ENCODE data around the gene PTPN20.

PTPN20 gene

DNA sequence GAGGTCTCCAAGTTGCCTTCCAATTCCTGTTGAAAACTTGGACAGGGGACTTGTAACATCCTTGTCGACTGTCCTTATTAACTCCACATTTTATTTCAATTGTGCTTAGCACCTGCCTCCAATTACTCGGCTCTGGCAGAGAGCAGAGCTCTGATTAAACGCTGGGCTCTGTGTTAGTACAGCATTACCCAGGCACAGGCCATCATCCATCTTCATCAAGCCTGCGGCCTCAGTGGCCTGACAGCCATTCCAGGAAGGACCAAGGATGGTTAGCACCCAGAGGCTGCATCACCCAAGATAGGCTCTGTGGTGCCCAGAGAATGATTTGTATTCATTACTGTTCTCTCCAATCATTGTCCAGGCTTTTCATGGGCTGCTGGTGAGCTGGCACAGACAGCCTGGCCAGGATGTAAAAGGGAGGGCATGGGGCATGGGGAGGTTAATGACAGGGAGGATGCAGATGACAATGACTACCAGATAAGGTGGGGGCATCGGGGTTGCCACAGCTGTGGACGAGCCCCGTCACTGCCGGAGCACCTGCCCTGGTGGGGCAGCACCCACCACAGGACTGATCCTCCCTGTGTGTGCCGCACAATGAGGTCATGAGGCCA lies 123.3 kb downstream of the PTPN20 start:
- DNase-seq (ENCODE audit: low read depth in 3 of 3) = no peak

DNA sequence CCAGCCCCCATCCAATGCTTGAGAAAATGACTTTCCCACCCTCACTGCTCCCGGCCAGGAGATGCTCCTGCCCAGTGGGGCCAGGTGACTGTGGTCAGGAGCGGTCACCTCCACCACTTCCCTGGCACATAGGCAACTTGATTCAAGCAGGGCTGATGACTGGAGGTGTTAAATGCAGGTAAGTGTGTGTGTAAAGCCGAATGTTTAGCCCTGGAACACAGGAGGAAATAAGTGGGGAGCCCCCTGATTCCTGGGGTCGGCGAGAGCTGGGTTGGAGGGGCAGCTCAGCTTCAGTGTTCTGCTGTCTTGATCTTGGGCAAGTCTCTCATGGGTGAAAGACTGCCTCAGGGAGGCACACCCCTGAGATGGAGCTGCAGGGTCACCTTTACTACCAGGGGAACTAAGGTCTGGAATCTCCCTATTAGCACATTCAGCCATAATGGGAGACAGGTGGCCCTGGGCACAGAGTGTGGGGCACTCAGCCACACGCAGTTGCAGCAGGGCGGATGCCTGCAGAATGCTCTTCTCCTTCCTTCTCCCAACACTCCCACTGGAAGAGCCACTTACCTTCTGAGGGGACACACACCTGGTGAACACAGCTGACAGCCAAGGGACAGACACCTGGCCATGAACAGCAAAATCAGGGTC lies 124.1 kb downstream of the PTPN20 start:
- no peak for DNase-seq (ENCODE audit: low read depth in 3 of 3)

DNA sequence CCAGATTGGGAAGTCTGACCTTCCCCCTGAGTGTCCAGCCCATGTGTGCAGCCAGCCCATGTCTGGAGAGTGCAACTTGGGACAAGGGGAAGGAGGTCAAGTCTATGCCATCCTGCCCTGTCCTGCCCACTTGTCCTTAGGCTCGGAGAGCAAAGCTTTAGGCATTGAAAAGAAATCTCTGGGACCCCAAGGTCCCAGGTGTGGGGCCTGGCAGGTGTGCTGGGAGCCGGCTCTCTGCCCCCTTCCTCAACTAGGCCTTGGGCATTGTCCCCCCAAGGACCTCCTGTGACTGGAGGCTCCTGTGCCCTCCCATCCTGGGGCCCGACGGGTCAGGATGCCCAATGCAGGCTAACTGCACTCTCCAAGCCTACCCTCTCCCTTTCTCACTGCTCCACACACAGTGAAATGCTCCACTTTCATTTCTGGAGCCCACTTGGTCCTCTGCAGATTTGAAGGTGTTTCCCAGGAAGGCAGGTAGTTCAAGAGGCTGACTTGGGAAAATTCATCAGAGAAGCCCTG lies 124.7 kb downstream of the PTPN20 start:
- DNase-seq (ENCODE audit: low read depth in 3 of 3) = no peak

DNA sequence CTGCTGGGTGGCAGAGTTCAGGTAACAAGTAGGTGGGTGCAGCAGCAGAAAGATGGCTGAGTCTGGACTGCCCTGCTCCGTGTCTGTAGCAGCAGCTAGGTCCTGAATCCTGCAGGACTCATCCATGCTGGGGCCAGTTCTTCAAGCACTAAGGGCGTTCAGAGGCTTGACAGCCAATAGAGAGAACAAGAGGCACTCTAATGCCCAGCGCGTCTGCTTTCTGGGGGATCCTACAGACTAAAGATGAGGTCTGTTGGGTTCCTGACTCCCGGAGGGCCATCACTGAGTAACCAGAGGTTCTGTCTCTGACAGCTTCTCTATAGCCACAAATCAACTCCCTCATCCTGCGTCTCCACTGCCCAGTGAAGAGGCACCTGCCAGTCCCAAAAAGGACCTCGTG lies 125.5 kb downstream of the PTPN20 start:
- no peak for DNase-seq (ENCODE audit: low read depth in 3 of 3)

DNA sequence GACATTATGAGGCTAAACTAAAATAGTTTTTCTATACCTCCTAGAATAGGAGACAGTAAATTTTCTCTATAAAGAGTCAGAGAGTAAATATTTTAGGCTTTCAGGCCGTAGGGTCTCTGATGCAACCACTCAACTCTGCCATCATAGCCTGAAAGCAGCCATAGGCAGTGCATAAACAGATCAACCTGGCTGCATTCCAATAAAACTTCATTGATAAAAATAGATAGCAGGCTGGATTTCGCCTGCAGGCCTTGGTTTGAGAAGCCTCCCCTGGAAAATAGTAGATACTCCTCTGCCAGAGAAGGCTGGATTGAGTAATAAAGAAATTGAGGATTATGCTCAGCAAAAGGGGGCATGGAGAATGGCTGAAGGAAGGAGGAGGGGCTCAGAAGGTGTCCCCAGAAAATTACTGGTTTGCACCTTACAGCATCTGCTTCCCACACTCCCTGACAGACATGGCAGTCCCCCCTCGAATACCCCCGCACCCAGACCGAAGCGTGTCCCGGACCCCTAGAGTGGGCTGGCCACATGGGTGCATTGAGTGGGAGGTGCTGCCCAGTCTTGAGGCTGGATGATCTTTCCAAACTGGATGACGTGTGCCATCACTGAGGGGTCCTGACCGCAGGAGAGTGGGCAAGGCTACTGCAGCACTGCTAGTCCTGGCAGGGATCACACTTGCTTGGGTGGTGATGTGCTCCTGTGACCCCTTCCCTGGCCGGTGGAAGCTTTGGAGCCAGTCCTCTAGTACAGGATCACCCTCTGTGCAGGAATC lies 126.6 kb downstream of the PTPN20 start:
- no peak for DNase-seq (ENCODE audit: low read depth in 3 of 3)

DNA sequence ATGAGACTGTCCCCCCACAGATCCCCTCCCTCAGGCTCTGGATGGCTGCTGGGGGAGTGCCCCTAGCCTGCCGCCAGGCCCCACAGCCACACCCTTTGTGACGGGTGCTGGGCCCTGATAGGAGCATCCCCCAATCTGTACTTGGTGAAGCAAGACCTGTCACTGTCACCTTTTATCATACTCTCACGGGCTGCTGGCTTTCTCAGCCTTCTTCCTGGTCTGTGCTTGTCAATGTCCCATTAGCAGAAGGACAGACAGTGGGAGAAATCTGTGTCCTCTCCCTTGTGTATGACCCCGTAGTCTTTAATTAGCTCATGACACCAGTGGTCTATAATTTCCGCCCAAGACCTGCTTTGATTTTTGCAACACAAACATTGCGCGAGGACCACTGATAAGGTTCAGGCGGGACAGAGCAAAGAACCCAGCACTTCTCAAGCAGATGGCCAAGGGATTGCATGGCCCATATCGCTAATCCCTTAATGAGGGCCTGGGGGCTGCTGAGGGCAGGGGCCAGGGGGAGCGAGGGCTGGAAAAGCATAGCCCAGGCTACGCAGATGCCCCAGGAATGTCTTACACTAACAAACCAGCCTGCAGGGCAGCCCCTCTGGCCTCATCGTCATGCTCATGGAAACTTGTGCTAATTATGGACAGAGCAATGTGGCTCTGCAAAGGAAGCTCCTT lies 127.8 kb downstream of the PTPN20 start:
- DNase-seq (ENCODE audit: low read depth in 3 of 3) = no peak

DNA sequence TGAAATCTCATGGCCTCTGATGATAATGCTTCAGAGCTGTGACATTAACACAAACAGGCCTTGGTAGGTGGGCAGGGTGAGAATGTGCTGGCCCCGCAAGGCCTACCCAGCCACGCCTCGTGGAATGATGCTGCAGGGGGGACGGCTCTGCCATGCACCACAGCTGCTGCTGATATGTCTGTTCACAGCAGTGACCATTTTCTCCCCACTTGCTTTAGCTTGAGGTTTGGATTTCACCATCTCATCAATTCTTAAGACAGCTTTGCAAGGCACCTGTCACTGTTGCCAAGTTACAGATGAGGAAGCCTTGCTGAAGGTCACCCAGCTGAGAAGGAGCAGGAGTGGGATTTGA lies 128.3 kb downstream of the PTPN20 start:
- DNase-seq (ENCODE audit: low read depth in 3 of 3) = no peak

DNA sequence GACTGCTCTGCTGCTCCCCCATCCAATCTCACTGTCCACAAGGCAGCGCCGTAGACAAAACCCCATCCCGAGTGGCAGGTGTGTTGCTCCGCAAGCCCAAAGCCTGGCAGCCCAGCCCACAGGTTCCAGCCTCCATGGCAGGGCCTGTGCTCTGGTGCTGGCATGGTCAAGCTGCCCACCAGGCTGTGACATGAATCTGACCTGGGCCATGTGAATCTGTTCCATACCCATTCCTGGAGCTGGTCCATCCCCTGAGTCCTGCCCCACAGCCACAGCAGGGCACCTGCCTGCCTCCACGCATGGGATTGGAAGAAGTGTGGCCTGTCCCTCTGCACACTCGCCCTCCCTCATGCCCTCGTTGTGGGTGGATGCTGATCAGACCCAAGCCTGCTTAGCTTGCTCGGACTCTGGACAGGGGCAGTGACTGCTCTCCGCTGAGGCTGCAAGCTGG lies 128.8 kb downstream of the PTPN20 start:
- no peak for DNase-seq (ENCODE audit: low read depth in 3 of 3)

DNA sequence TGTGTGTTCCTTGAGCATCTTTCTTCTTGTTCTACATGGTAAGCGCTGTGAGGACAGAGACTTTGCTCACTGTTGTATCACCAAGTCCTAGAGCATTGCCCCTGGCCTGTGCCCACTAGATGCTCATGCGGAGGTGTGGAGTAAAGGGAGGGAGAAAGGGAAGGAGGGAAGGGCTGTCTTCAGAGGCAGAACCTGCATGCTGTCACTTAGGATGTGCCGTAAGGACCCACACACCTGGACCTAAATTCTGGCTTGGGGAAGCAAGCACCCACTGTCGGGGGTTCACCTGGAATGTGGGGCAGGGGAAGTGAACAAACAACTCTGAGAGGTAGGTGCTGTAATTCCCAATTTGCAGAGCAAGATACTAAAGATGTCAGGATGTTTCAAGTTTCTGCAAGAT lies 129.5 kb downstream of the PTPN20 start:
- DNase-seq (ENCODE audit: low read depth in 3 of 3) = no peak

DNA sequence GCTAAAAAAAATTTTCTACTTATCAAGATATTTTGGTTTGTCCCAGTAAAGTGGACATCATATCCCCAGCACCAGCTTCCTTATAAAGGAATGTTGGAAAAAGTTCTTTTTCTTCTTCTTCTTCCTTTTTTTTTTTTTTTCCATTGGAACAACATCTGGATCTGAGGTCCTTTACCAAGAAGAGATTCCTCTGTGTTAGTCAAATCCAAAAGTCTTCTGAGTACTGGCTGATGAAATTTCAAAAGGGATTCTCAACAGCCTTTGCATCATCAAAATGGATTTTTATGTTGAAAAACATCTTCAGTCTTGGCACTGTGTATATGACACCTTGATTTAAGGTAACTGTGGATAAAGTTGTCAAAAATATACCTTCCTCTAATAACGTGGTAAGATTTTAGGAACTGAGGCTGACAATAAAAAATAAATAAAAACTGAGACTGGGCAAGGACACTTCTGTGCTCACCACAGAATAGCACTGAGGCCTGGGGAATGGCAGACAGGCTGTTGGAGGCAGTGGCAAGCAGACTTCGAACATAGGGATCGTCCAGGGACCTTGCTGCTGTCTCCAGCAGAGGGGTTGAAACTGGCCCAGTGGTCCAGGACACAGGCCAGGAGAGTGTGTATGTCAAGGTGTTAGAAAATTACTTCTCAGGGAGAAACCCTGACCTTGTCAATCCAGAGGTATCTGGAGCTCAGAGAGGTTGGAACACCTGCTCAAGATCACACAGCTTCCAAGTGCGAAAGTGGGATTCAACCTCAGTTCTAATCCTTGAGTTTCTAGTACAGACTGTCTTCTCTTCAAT lies 130.4 kb downstream of the PTPN20 start:
- DNase-seq (ENCODE audit: low read depth in 3 of 3) = no peak

DNA sequence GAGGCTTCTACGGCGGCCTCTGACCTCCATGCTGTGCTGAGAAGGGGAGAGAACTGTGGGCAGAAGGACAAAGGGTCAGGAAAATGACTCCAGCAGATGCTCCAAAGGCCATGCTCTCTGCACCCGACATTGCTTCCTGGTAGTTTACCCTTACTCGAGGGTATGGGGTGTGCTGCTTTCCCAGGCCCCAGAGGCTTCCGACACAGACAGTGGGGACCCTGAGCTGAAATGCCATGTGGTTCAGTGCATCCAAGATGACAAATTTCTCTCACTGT lies 130.9 kb downstream of the PTPN20 start:
- DNase-seq (ENCODE audit: low read depth in 3 of 3) = no peak

DNA sequence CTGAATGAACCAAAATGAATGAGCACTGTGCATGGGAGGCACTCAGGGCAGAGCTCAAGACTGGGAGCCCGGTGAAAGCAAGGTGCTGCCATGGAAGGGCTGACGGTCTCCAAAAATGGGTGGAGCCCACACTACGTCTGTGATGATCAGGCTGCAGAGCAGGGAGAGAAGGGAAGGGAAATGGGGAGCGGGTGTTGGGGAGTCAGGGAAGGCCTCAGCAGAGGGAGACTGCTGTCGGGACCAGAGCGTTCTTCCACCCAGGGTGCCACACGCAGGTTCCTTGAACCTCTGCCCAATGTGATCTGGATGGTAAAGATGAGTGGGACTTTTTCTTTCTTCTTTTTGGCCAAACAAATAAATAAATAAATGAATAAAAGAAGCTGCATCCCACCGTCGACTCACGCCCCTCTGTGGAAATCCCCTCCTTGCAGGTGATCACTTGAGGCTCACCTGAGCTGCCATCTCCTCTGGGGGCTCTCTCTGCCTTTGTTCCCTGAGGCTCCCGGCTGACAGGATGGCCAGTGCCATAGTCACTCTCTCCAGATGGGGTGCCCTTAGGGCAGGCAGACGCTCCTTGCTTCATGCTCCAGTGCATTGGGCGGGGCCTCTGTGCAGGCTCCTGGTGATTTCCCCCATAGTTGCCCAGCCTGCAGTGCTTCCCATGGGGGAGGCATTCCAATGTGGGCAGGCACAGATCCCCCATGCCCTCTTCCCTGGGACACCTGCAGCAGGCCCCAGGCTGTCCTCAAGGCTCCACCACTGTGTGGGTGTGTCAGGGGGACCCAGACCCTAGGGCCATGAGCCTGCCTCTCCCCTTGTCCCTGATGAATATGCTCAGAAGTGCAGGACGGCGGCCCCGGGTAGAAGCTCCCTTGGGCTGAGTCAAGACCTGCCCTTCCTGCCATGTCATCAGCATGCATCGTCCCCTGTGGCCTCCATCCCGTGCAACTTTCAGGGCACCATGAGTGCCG lies 131.8 kb downstream of the PTPN20 start:
- DNase-seq (ENCODE audit: low read depth in 3 of 3) = no peak

DNA sequence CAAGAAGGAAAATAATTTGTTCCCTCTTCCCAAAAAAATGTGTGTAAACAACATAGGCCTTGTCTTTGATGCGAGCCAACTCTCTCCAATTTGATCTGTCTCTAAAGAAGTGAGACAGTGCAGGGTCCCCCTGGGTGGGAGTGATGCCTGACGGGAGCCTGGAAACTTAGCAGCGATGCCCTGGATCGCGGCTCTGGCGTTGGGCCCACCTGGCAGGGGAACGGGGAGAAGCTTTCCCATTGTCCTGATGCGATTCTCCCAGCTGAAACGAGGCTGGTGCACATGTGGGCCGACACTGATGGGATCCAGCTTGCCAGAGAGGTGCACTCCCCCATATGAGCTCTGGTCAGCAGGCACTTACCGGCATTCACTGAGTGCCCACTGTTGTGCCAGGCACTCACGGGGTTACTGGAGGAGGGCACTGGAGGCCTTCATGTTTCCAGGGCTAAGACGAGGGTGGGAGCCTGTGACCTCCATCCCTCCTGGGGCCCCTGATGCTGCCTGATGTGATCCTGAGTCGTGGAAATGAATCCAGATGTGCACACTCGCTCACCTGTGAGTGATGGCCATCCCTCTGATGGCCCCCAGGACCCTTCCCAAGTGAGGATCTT lies 132.8 kb downstream of the PTPN20 start:
- no peak for DNase-seq (ENCODE audit: low read depth in 3 of 3)

DNA sequence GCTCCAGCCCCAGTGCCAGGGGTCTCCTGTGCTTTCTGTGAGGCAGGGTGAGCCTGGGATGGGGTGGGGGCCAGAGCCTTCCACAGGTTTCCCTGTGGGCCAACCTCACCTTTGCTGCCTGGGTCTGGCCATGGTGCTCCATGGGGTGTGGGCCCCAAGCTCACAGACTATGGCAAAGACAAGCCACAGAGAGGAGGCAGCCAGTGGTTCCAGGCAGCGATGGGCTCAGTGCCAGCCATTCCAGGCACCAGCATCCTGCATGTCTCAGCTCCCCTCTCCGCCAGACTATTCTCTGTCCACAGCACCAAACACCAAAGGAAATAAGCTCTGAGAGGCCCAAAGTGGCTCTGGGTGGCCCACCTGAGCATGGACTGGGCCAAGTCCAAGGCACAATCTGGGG lies 133.5 kb downstream of the PTPN20 start:
- no peak for DNase-seq (ENCODE audit: low read depth in 3 of 3)

DNA sequence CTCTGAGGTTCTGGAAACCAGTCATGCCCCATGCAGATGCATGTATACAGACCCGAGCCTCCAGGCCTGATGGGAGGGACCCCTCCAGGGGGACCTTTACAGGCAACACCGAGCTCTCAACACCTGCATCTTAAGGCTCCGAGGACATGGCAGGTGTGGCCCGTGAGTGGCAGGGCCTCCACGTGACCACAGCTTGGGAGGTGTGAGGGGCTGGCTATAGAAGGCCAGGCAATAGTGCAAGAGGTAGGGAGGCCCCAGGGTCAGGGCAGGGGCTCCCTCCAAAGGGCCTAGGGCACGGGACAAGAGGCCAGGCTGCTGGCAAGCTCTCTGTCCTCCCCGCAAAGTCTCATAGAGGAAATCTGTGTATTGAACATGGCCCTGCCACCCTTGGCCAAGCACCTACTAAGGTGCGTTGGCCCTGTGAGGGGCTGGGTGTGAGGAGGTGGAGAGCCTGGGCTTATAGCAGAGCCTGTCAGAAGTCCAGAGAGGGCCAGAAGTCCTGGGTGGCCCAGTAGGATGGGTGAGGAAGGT lies 134.2 kb downstream of the PTPN20 start:
- DNase-seq (ENCODE audit: low read depth in 3 of 3) = no peak

DNA sequence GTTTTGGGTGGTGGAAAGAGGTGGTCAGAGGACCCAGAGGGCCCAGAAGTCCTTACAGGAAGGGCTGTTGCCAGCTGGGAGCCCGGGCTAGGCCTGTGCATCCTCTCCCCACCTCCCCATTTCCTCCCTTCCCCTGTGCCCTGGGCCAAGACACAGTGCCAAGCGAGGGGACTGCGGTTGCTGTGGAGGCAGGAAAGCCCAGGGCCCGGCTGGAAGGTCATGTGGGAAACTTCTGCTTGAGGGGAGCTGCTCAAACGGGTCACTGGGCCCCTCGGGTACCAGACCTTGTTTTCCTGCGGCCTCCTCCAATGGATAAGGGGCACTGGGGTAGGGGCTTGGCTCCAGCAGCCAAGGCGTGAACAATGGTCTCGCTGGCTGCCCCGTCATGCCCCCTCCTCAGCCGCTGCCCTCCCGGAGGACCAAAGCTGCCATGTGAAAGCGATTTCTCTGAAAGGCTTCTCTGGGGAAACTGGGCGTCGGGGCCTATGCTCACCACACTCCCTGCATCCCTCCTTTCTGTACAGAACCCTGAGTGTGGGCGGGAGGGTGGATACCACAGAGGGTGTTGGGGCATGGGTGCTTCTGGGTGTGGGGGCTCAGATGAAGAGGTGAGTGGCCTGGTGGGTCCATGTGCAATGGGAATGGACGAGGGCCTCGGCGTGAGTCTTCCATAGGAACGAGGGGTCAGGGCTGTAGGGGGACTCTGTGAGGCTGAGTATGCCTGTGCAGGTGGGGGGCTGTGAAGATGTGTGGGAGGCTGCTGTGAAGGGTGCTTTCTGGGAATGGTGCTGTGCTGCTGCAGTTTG lies 135.3 kb downstream of the PTPN20 start:
- DNase-seq (ENCODE audit: low read depth in 3 of 3) = no peak

DNA sequence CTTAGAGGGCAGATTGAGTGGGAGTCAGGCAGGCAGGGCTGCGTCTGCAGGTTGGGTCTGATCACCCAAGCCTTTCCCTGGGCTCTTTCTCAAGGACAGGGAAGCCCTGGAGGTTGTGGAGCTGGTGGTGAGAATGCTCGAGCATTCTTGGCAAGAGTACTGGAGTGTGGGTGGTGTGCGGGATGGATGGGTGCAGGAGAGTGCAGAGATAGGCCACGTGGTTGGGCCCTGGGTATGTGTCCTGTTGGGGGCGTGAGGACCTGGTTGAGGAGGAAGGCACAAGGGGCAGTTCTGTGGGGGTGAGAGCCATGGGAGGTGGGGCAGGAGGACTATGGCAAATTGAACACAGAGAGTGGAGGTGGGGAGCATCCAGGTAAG lies 135.9 kb downstream of the PTPN20 start:
- DNase-seq (ENCODE audit: low read depth in 3 of 3) = no peak

DNA sequence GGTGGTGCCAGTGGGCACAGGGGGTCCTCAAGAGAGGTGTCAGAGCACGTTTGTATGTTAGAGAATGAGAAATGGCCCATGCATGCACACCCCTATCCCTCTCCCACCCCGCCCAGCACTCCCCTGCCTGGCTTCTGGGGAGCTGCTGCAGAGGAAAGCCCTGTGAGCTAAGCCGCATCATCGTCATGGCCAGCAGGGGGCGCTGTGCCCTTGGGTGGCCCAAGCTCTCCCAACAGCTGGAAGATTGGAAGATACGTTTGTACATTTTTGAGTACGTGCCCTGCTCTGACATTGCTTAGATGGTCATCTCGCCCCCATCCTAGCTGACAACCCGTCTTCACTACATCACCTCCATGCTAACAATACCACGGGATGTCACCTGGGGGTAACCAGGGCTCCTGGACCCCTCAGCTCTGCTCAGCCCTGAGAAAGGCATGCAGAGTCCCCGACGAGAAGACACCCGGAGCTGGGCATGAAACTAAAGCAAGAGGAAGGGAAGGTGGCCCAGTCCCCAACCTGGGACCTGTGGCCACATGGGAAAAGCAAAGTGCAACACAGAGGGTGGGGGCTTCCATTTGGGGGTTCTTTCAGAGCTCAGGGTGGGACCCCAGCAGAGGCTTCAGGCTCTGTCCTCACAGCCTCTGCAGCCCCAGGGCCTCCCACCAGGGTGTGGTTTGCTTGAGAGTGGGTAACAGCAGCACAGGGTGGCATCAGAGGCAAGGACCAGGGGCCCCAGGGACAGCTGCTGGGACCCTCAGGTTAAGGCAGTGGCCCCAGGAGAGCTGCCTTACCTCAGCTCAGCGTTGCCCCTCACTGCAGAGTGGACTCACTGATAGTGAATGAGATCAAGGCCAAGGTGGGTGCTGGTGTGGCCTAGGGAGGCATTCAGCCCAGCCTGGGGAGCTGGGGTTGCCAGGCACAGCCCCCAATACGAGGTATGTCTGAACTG lies 136.6 kb downstream of the PTPN20 start:
- DNase-seq (ENCODE audit: low read depth in 3 of 3) = peak; percentile 59 to 77 (median 65)

Data from stimulated activated CD4-positive, alpha-beta T cell treated with anti-CD3 and anti-CD28 coated beads, TNF-alpha, amount 100 ng/mL, for 4 hours (primary cell).